ENCODE results near the gene YY1. TPM values are rescaled to one million over a fixed set of nuclear protein-coding genes. Genes with fewer than 3 reads are reported as not detected.

The YY1 gene
- total RNA-seq, 1 donor from 2014 or later = 58.9 TPM

- H3K27me3 ChIP-seq = no peaks in the 10 kb centered on the region
- H3K4me3 Mint-ChIP-seq = no peak overlapping the region
- TF ChIP-seq CTCF (IDR thresholded peaks at IDR 0.05) = no peak
- no peak for TF ChIP-seq EZH2 (IDR thresholded peaks at IDR 0.05)
- no peak for TF ChIP-seq EZH2phosphoT487 (IDR thresholded peaks at IDR 0.05)
- H3K36me3 ChIP-seq = no peaks in the 10 kb centered on the region
- peaks cover 18% of the 10 kb centered on the region for H3K36me3 Mint-ChIP-seq
- peaks cover 45% of the 10 kb centered on the region for H3F3A ChIP-seq (ENCODE audit: low read depth)
- H3K9ac ChIP-seq = no peak overlapping the region
- H3K27ac ChIP-seq = no peak overlapping the region
- H4K20me1 ChIP-seq (ENCODE audit: low read depth) = peaks cover 78% of the 10 kb centered on the region
- H3K4me3 ChIP-seq = no peak overlapping the region
- H3K4me2 ChIP-seq = no peak overlapping the region
- peaks cover 4% of the 10 kb centered on the region for H3K27me3 Mint-ChIP-seq (ENCODE audit: insufficient read depth, low read depth)
- no peak overlapping the region for H2AFZ ChIP-seq (replicated peaks)
- H3K9me3 ChIP-seq (ENCODE audit: low read depth) = no peaks in the 10 kb centered on the region
- DNase-seq (ENCODE audit: low spot score) = no peak
- no peak overlapping the region for H3K27ac Mint-ChIP-seq
- H3K79me2 ChIP-seq (ENCODE audit: low read depth) = peaks cover 90% of the 10 kb centered on the region
- H3K4me1 ChIP-seq = peaks cover 6% of the 10 kb centered on the region
- peaks cover 42% of the 10 kb centered on the region for H3K4me1 Mint-ChIP-seq
- no peaks in the 10 kb centered on the region for H3K9me3 Mint-ChIP-seq
These were observed 4.1 kb downstream of the YY1 start for GRCh38 chr14:100243020-100243419.

- Histone ChIP-seq H3F3A (ENCODE audit: low read depth) (peaks cover 21% of the 10 kb centered on the region), H3K79me2 (ENCODE audit: low read depth) (peaks cover 100% of the 10 kb centered on the region), H4K20me1 (ENCODE audit: low read depth) (peaks cover 100% of the 10 kb centered on the region), H2AFZ (replicated peaks) (no peak overlapping the region), H3K9me3 (ENCODE audit: low read depth) (no peaks in the 10 kb centered on the region), H3K27me3 (no peaks in the 10 kb centered on the region), H3K4me3 (no peak overlapping the region), H3K27ac (peak overlapping the region; percentile 6), H3K4me2 (no peak overlapping the region), H3K4me1 (no peaks in the 10 kb centered on the region), H3K9ac (no peak overlapping the region), H3K36me3 (no peaks in the 10 kb centered on the region)
- Mint-ChIP-seq H3K27ac (no peak overlapping the region), H3K27me3 (ENCODE audit: insufficient read depth, low read depth) (no peaks in the 10 kb centered on the region), H3K36me3 (peaks cover 12% of the 10 kb centered on the region), H3K4me1 (peaks cover 39% of the 10 kb centered on the region), H3K4me3 (no peak overlapping the region), H3K9me3 (no peaks in the 10 kb centered on the region)
- peak; percentile 69 for DNase-seq (ENCODE audit: low spot score)
- TF ChIP-seq CTCF (IDR thresholded peaks at IDR 0.05) = peak; percentile 73
- TF ChIP-seq EZH2phosphoT487 (IDR thresholded peaks at IDR 0.05) = no peak
- no peak for TF ChIP-seq EZH2 (IDR thresholded peaks at IDR 0.05)
These were observed 8.0 kb downstream of the YY1 start for GRCh38 chr14:100246809-100247428.

GRCh38 chr14:100250732-100251465 lies 12.0 kb downstream of the YY1 start:
- Histone ChIP-seq H3K4me3 (no peak overlapping the region), H3K4me1 (no peaks in the 10 kb centered on the region), H3F3A (ENCODE audit: low read depth) (peaks cover 8% of the 10 kb centered on the region), H3K4me2 (no peak overlapping the region), H3K79me2 (ENCODE audit: low read depth) (peaks cover 100% of the 10 kb centered on the region), H2AFZ (replicated peaks) (no peak overlapping the region), H3K9me3 (ENCODE audit: low read depth) (no peaks in the 10 kb centered on the region), H4K20me1 (ENCODE audit: low read depth) (peaks cover 100% of the 10 kb centered on the region), H3K27me3 (no peaks in the 10 kb centered on the region), H3K36me3 (no peaks in the 10 kb centered on the region), H3K9ac (no peak overlapping the region), H3K27ac (no peak overlapping the region)
- Mint-ChIP-seq H3K27ac (no peak overlapping the region), H3K4me1 (peaks cover 25% of the 10 kb centered on the region), H3K4me3 (no peak overlapping the region), H3K27me3 (ENCODE audit: insufficient read depth, low read depth) (peaks cover 2% of the 10 kb centered on the region), H3K36me3 (peaks cover 6% of the 10 kb centered on the region), H3K9me3 (peaks cover 1% of the 10 kb centered on the region)
- TF ChIP-seq EZH2 (IDR thresholded peaks at IDR 0.05) (no peak), EZH2phosphoT487 (IDR thresholded peaks at IDR 0.05) (no peak), CTCF (IDR thresholded peaks at IDR 0.05) (no peak)
- no peak for DNase-seq (ENCODE audit: low spot score)

All from neural progenitor cell (in vitro differentiated cells).